GM12801 (cell line): ENCODE measurements around the gene TAF4B.

Source experiments
- TF ChIP-seq, protein P1 (sequence below): IDR thresholded peaks from one replicate; pipeline ENCODE4 v1.5.1; 2011; ENCODE audit warnings: control low read depth; ENCODE audit not compliant: insufficient read length; ENCODE audit errors: extremely low read depth

The TAF4B gene

DNA sequence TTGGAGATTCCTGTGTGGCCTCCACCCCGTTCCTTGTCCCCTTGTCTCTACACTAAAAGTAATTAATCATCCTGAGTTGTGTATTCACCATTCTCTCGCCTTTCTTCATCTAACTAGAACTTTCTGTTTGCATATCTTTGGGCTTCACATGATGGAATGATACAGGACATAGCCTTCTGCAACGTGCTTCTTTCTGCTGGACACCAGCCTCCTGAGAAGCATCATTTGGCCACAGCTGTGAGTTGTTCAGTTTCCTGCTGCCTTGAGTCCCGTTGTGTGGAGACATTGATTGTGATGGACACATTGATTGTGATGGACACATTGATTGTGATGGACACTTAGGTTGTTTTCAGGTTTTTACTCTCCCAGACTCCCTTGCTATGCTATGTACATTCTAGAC, 182.8 kb downstream of the TAF4B start:
- TF ChIP-seq, protein P1, sequence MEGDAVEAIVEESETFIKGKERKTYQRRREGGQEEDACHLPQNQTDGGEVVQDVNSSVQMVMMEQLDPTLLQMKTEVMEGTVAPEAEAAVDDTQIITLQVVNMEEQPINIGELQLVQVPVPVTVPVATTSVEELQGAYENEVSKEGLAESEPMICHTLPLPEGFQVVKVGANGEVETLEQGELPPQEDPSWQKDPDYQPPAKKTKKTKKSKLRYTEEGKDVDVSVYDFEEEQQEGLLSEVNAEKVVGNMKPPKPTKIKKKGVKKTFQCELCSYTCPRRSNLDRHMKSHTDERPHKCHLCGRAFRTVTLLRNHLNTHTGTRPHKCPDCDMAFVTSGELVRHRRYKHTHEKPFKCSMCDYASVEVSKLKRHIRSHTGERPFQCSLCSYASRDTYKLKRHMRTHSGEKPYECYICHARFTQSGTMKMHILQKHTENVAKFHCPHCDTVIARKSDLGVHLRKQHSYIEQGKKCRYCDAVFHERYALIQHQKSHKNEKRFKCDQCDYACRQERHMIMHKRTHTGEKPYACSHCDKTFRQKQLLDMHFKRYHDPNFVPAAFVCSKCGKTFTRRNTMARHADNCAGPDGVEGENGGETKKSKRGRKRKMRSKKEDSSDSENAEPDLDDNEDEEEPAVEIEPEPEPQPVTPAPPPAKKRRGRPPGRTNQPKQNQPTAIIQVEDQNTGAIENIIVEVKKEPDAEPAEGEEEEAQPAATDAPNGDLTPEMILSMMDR: no peak

DNA sequence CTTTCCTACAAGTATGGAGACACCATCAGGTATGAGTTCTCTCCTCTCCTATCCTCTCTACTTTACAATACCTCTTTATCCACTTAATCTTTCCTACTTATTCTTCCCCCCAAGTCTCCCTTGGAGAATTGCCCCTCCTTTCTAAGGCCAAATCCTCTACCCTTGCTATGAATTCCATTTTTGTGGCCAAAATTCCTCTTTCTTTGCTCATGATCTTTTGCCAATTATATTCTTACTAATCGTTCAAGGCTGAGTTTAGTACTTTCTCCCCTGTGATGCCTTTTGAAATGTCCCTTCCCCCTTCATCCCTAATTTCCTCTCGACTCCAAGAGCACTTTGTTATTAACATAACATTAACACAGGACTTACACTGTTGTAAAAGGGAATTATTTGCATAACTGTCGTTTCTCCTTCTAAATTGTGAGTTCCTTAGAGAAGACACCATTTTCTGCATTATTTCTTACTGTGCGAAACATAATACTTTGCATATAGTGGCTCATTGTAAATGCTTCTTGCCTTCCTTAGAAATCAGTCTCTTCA, 188.7 kb downstream of the TAF4B start:
- TF ChIP-seq, protein P1: no peak

- TF ChIP-seq, protein P1: no peak
These were observed 189.4 kb downstream of the TAF4B start for GRCh38 chr18:26415631-26416030.

DNA sequence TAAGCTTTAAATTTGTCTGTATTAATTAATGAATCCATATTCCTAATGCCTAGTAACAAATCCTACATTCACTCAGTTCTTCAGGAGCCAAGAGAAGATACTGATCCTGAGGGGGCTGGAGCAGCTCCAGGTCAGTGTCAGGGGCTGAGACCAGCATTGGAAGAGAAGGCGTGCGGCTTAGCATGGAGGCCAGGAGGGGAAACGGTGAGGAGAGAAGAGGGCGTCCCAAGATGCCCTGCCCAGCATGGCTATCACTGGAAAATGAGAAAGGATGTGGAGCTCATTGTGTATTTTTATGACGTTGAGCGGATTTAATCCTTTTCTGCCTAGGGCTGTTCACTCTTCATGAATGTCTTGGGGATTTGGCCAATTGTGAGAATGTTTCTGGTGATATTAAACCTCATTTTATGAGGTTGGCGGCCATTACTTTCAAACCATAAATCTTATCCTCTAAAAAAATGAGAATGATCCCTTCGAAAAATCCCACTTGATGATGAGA, 190.5 kb downstream of the TAF4B start:
- TF ChIP-seq, protein P1: no peak

DNA sequence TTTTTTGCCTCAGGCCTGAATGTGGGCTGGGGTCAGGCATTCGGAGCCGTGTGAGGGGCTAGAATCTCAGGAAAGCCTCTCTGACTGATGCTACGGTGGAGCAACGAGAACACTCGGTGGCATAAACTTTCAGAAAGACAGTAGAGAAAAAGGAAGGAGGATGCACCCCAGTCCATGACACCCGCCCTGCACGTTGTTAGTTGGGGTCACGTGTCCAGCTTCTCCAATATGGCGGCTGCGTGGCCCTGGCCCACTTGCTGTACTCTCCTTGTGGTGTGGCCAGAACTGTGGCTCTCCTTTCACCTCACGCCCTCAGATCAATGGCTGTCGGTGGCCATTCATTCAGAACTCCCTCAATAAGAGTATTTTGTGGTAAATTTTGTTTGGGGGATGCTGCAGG, 190.9 kb downstream of the TAF4B start:
- TF ChIP-seq, protein P1: no peak

GRCh38 chr18:26418225-26418624, 192.0 kb downstream of the TAF4B start:
- TF ChIP-seq, protein P1: no peak

DNA sequence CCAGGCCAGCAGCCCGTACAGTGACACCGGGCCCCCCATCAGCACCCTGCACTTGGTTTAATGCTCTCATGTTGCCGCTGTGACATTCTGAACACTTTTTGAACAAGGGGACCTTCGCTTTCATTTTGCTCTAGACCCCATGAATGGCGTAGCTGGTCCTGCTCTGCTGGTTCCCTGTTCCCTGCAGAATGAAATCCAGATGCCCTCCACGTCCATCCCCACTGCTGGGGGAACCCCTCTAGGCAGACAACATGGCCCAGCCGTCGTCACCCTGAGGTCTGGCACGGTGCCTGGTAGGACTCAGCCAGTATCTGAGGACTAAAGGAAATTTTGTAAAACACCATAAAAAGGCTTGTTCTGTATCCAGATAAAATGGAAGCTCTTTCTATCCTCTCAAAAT, 193.5 kb downstream of the TAF4B start:
- TF ChIP-seq, protein P1: no peak
